Measurements from ENCODE around the gene PREP.
"Not testable (repeated sequence)": the region's sequence is repeated elsewhere in the genome, so short reads cannot be mapped to it uniquely, and the experiment has no call there.

The PREP gene

GRCh38 chr6:105259913-105260889 is 142.7 kb downstream of the PREP start:
- no peak for DNase-seq

DNA sequence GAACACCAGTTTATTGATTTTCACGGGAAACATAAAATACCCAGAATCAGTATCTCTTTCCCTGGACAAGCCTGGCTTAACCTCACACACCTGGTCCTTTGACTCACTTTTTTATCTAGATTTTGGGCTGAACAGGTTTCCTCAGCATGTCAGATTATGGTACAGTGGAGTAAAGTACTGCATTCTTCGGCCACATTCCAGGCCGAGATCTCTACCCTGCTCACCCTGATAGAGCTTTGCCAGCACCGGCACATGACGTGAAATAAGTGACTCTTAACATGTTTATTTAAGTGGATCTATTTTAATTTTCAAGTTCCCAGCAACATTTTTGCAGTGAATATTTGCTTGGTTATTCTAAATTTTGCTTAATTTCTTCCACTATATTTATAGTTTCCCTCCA is 144.1 kb downstream of the PREP start:
- DNase-seq: no peak

GRCh38 chr6:105257340-105257739 is 145.5 kb downstream of the PREP start:
- DNase-seq: no peak

DNA sequence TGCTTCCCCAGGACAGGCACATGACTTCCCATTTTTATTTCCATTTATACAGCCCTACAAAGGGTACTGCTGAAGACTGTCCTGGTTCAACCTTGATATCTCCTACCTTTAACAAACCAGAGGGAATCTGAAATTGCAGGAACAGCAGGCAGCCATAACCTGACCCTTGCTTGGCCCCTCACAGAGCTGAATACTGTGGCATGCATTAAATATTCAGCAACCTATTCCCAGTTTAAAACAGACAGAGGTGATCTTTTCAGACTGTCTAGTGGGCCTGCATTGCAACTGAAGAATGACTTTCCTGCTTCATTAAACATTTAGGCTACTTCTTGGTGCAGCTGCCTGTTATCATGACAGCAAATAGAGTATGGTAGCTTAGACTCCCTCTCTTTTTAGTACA is 146.3 kb downstream of the PREP start:
- DNase-seq: no peak

- DNase-seq: no peak
These were observed 149.1 kb downstream of the PREP start for GRCh38 chr6:105253787-105254186.

DNA sequence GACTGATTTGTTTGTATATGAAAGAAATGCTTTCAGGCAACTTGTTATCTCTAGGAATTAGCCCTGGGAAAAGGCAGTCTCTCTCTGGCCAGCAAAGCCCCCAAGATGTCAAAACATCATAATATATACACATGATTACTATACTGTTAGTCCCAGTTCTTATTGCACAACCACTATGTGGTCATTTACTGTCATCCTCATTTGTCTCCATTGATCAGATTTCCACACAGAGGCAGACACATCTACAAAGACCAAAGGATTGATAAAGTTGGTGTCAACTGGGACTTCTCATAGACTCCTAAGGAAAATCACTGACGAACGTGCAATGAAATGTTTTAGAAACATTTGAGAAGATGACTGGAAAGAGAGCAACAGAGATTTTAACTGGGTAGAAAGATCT is 151.2 kb downstream of the PREP start:
- DNase-seq: no peak

DNA sequence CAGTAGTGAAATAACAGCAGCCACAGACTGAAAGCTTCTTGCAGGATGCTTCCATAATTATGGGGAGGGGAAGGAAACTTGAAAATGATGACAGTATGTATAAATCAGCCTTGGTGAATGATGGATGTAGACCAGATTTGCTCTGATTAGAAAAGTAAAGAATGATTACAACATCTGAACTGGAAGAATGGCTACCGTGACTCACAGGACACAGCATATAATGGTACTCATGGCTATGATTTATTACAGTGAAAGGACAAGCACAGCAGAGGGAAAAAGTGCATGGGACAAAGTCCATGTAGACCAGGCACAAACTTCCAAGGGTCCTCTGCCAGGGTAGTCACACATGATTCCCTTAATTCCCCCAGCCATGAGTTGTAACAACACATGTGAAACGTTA is 152.3 kb downstream of the PREP start:
- DNase-seq: no peak

GRCh38 chr6:105243487-105243886 is 159.4 kb downstream of the PREP start:
- no peak for DNase-seq

DNA sequence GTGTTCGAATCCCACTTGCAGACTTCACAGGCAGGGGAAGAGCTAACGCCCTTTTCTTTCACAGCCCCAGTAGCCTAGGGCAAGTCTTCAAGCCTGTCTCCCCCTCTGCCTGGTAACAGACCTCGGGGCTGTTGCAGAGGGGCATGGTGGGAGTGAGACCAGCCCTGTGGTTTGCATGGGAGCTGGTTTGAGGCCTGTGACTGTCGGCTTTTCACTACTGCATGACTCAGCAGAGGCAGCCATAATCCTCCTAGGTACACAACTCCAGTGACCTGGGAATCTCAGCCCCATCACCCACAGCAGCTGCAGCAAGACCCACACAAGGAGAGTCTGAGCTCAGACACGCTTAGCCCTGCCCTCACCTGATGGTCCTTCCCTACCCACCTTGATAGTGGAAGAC is 167.7 kb downstream of the PREP start:
- DNase-seq: no peak

DNA sequence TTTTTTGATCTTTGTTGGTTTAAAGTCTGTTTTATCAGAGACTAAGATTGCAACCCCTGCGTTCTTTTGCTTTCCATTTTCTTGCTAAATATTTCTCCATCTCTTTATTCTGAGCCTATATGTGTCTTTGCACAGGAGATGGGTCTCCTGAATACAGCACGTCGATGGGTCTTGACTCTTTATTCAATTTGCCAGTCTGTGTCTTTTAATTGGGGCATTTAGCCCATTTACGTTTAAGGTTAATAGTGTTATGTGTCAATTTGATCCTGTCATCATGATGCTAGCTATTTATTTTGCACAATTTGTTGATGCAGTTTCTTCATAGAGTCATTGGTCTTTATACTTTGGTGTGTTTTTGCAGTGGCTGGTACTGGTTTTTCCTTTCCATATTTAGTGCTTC is 171.1 kb downstream of the PREP start:
- DNase-seq: not testable (repeated sequence)
